ENCODE measurements around the gene ADAM22. TPM values are rescaled to one million over a fixed set of nuclear protein-coding genes. Genes with fewer than 3 reads are reported as not detected.

The ADAM22 gene
- total and polyA plus RNA-seq, 7 donors, result 0.09 to 7.0 (median 0.42) TPM

GRCh38 chr7:87948371-87948770, 14.3 kb downstream of the ADAM22 start:
- Histone ChIP-seq H3K9me3 (no peaks in the 10 kb centered on the region), H3K27ac (no peak overlapping the region), H3K4me3 (no peak overlapping the region), H3K27me3 (ENCODE audit: insufficient read depth in 3 of 3, low read length in 2 of 3) (no peaks in the 10 kb centered on the region), H3K4me1 (no peaks in the 10 kb centered on the region), H3K36me3 (ENCODE audit: insufficient read depth in 1 of 2, low read depth in 1 of 2) (no peaks in the 10 kb centered on the region)
- intact Hi-C loops (cut with DNase I), result no loop called here
- no peak for TF ChIP-seq CTCF (IDR thresholded peaks at IDR 0.05)
- DNase-seq (no peak), ATAC-seq (no peak)

- WGBS, 3 donors, result 93 to 95% (median 93%) methylated on average over 3 of the region's 3 CpGs
- ATAC-seq, result no peak
- intact Hi-C loops (cut with DNase I), result no loop called here
These were observed 25.3 kb downstream of the ADAM22 start for GRCh38 chr7:87959336-87959735.

GRCh38 chr7:87960239-87960638, 26.2 kb downstream of the ADAM22 start:
- Histone ChIP-seq H3K27me3 (ENCODE audit: insufficient read depth in 3 of 3, low read length in 2 of 3) (no peaks in the 10 kb centered on the region), H3K27ac (no peak overlapping the region), H3K4me1 (no peaks in the 10 kb centered on the region), H3K9me3 (no peaks in the 10 kb centered on the region), H3K4me3 (no peak overlapping the region), H3K36me3 (ENCODE audit: insufficient read depth in 1 of 2, low read depth in 1 of 2) (no peaks in the 10 kb centered on the region)
- no peak for DNase-seq
- ATAC-seq, result no peak
- intact Hi-C loops (cut with DNase I), result no loop called here
- TF ChIP-seq CTCF (IDR thresholded peaks at IDR 0.05), result no peak
- WGBS, 3 donors, result 53 to 58% (median 56%) methylated on average over 1 of the region's 1 CpG

More at GRCh38 chr7:87959336-87959735, 25.3 kb downstream of the ADAM22 start:
- Histone ChIP-seq H3K27me3 (ENCODE audit: insufficient read depth in 3 of 3, low read length in 2 of 3) (no peaks in the 10 kb centered on the region), H3K9me3 (no peaks in the 10 kb centered on the region), H3K4me3 (no peak overlapping the region), H3K4me1 (no peaks in the 10 kb centered on the region), H3K27ac (no peak overlapping the region), H3K36me3 (ENCODE audit: insufficient read depth in 1 of 2, low read depth in 1 of 2) (no peaks in the 10 kb centered on the region)
- no peak for DNase-seq
- TF ChIP-seq CTCF (IDR thresholded peaks at IDR 0.05), result no peak

GRCh38 chr7:87961754-87962153, 27.7 kb downstream of the ADAM22 start:
- no peak for TF ChIP-seq CTCF (IDR thresholded peaks at IDR 0.05)
- ATAC-seq, result no peak
- Histone ChIP-seq H3K4me1 (no peaks in the 10 kb centered on the region), H3K27ac (no peak overlapping the region), H3K4me3 (no peak overlapping the region), H3K9me3 (no peaks in the 10 kb centered on the region), H3K27me3 (ENCODE audit: insufficient read depth in 3 of 3, low read length in 2 of 3) (no peaks in the 10 kb centered on the region), H3K36me3 (ENCODE audit: insufficient read depth in 1 of 2, low read depth in 1 of 2) (no peaks in the 10 kb centered on the region)
- intact Hi-C loops (cut with DNase I), result no loop called here
- 94 to 100% (median 96%) methylated on average over 1 of the region's 1 CpG for WGBS, 3 donors
- DNase-seq, result no peak

GRCh38 chr7:87966271-87966670, 32.2 kb downstream of the ADAM22 start:
- no peak overlapping the region for H3K27ac ChIP-seq
- H3K36me3 ChIP-seq (ENCODE audit: insufficient read depth in 1 of 2, low read depth in 1 of 2), result no peaks in the 10 kb centered on the region
- WGBS, 3 donors, result 92 to 94% (median 93%) methylated on average over 2 of the region's 2 CpGs
- intact Hi-C loops (cut with DNase I), result no loop called here
- H3K27me3 ChIP-seq (ENCODE audit: insufficient read depth in 3 of 3, low read length in 2 of 3), result no peaks in the 10 kb centered on the region
- no peak for DNase-seq
- no peak for TF ChIP-seq CTCF (IDR thresholded peaks at IDR 0.05)
- no peak overlapping the region for H3K4me3 ChIP-seq
- H3K9me3 ChIP-seq, result no peaks in the 10 kb centered on the region
- no peak for ATAC-seq
- no peaks in the 10 kb centered on the region for H3K4me1 ChIP-seq

Measured in psoas muscle (tissue), 8 donors.